ENCODE data around the gene COX5A. TPM values are rescaled to one million over a fixed set of nuclear protein-coding genes. Genes with fewer than 3 reads are reported as not detected.
"Not testable (repeated sequence)": the region's sequence is repeated elsewhere in the genome, so short reads cannot be mapped to it uniquely, and the experiment has no call there.

The COX5A gene
- total RNA-seq, 1 donor from 2014 or later, result 1,257 TPM

DNA sequence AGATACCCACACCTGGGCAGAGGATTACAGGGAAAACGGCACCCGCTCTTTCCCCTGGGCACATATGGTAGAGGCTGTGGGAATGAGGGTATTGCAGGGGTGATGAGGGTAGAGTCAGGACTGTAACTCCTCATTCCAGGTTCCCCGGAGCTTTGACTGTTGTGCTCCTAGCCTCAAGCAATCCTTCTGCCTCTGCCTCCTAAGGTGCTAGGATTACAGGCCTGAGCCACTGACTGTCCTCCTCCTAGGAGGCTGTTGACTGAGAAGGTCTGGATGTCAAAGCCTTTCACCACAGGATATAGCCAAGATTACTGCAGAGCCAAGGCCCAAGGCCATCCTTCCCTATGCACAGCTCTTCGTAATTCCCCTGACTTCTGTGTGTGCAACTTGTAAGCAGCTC lies 49.2 kb downstream of the COX5A start:
- TF ChIP-seq, protein P1, sequence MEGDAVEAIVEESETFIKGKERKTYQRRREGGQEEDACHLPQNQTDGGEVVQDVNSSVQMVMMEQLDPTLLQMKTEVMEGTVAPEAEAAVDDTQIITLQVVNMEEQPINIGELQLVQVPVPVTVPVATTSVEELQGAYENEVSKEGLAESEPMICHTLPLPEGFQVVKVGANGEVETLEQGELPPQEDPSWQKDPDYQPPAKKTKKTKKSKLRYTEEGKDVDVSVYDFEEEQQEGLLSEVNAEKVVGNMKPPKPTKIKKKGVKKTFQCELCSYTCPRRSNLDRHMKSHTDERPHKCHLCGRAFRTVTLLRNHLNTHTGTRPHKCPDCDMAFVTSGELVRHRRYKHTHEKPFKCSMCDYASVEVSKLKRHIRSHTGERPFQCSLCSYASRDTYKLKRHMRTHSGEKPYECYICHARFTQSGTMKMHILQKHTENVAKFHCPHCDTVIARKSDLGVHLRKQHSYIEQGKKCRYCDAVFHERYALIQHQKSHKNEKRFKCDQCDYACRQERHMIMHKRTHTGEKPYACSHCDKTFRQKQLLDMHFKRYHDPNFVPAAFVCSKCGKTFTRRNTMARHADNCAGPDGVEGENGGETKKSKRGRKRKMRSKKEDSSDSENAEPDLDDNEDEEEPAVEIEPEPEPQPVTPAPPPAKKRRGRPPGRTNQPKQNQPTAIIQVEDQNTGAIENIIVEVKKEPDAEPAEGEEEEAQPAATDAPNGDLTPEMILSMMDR (IDR thresholded peaks at IDR 0.05; ENCODE audit: borderline replicate concordance), result no peak
- H3K27ac ChIP-seq (replicated peaks), result peak overlapping the region; percentile 93
- H3K4me1 ChIP-seq, result peaks cover 52% of the 10 kb centered on the region
- H3K36me3 ChIP-seq, result peaks cover 20% of the 10 kb centered on the region
- H3K9me3 ChIP-seq (replicated peaks), result no peaks in the 10 kb centered on the region
- no peak for DNase-seq
- intact Hi-C loops (cut with micrococcal nuclease), result no loop called here
- H3K4me3 ChIP-seq, result peak overlapping the region; percentile 96
- no peaks in the 10 kb centered on the region for H3K27me3 ChIP-seq (ENCODE audit: low read depth)

DNA sequence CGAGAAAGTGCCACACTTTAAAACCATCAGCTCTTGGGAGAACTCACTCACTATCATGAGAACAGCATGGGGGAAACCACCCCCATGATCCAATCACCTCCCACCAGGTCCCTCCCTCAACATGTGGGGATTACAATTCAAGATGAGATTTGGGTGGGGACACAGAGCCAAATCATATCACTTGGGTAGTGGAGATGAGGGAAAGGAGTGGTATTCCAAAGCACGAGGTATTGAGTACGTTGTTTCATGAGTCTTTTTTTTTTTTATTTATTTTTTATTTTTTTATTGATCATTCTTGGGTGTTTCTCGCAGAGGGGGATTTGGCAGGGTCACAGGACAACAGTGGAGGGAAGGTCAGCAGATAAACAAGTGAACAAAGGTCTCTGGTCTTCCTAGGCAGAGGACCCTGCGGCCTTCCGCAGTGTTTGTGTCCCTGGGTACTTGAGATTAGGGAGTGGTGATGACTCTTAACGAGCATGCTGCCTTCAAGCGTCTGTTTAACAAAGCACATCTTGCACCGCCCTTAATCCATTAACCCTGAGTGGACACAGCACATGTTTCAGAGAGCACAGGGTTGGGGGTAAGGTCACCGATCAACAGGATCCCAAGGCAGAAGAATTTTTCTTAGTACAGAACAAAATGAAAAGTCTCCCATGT lies 50.2 kb downstream of the COX5A start:
- intact Hi-C loops (cut with micrococcal nuclease); H3K27ac ChIP-seq (replicated peaks); H3K27me3 ChIP-seq (ENCODE audit: low read depth); H3K9me3 ChIP-seq (replicated peaks); H3K4me3 ChIP-seq; H3K36me3 ChIP-seq; DNase-seq: not testable (repeated sequence)
- H3K4me1 ChIP-seq, result peaks cover 43% of the 10 kb centered on the region

- Histone ChIP-seq H3K36me3 (no peaks in the 10 kb centered on the region), H3K4me1 (peaks cover 21% of the 10 kb centered on the region), H3K27me3 (ENCODE audit: low read depth) (no peaks in the 10 kb centered on the region), H3K9me3 (replicated peaks) (peaks cover 7% of the 10 kb centered on the region), H3K4me3 (no peak overlapping the region), H3K27ac (replicated peaks) (no peak overlapping the region)
- TF ChIP-seq, protein P1 (IDR thresholded peaks at IDR 0.05; ENCODE audit: borderline replicate concordance), result no peak
- intact Hi-C loops (cut with micrococcal nuclease), result no loop called here
- DNase-seq, result no peak
These were observed 52.4 kb downstream of the COX5A start for GRCh38 chr15:74885461-74885860.

GRCh38 chr15:74884428-74885223 lies 53.2 kb downstream of the COX5A start:
- DNase-seq, result no peak
- H3K4me3 ChIP-seq, result no peak overlapping the region
- no peak overlapping the region for H3K27ac ChIP-seq (replicated peaks)
- TF ChIP-seq, protein P1 (IDR thresholded peaks at IDR 0.05; ENCODE audit: borderline replicate concordance), result no peak
- H3K36me3 ChIP-seq, result no peaks in the 10 kb centered on the region
- peaks cover 7% of the 10 kb centered on the region for H3K9me3 ChIP-seq (replicated peaks)
- H3K4me1 ChIP-seq, result peaks cover 12% of the 10 kb centered on the region
- no peaks in the 10 kb centered on the region for H3K27me3 ChIP-seq (ENCODE audit: low read depth)
- intact Hi-C loops (cut with micrococcal nuclease), result no loop called here

- no peak overlapping the region for H3K27ac ChIP-seq (replicated peaks)
- H3K36me3 ChIP-seq, result no peaks in the 10 kb centered on the region
- TF ChIP-seq, protein P1 (IDR thresholded peaks at IDR 0.05; ENCODE audit: borderline replicate concordance), result no peak
- H3K4me3 ChIP-seq, result no peak overlapping the region
- peaks cover 7% of the 10 kb centered on the region for H3K9me3 ChIP-seq (replicated peaks)
- intact Hi-C loops (cut with micrococcal nuclease), result no loop called here
- no peaks in the 10 kb centered on the region for H3K27me3 ChIP-seq (ENCODE audit: low read depth)
- DNase-seq, result no peak
- no peaks in the 10 kb centered on the region for H3K4me1 ChIP-seq
These were observed 55.3 kb downstream of the COX5A start for GRCh38 chr15:74882528-74882927.

DNA sequence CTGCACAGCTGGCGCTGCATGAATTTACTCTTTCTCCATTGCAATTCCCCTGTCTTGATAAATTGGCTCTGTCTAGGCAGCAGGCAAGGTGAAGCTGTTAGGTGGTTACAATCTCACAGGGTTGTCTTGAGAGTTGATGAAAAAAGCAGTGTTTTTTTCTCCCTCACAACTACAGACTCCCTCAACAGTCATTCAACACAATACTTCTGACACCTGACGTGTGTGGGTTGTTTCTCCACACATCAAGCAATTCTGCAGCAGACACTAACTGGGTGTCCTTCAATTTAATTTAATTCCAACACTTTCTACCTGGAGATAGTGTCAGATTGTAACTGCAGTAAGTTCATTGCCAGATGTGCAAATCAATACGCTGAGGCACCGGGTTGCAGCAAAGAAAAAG lies 59.6 kb downstream of the COX5A start:
- Histone ChIP-seq H3K4me1 (peaks cover 6% of the 10 kb centered on the region), H3K9me3 (replicated peaks) (peaks cover 7% of the 10 kb centered on the region), H3K4me3 (no peak overlapping the region), H3K36me3 (no peaks in the 10 kb centered on the region), H3K27ac (replicated peaks) (no peak overlapping the region), H3K27me3 (ENCODE audit: low read depth) (no peaks in the 10 kb centered on the region)
- TF ChIP-seq, protein P1 (IDR thresholded peaks at IDR 0.05; ENCODE audit: borderline replicate concordance), result no peak
- no peak for DNase-seq
- intact Hi-C loops (cut with micrococcal nuclease), result no loop called here

All from left ventricle myocardium inferior (tissue), 1 donor.